SU-DHL-6 (cell line): ENCODE results near the gene SRF.
A peak's percentile ranks its signal among the peaks of the same experiment; 100 is the strongest.

ENCODE experiments used
- H2AFZ ChIP-seq: fragments of 200-600 bp; sonication (generic); 2 replicates; pipeline ENCODE4 v1.6.1; 2014; ENCODE audit warnings: low read depth, mild to moderate bottlenecking, moderate library complexity, mixed read lengths, antibody characterized with exemption, low read length; ENCODE audit not compliant: severe bottlenecking
- H3F3A ChIP-seq: fragments of 200-600 bp; shearing (Covaris generic); 2 replicates; pipeline ENCODE4 v1.6.0; 2016; ENCODE audit warnings: antibody characterized with exemption, mild to moderate bottlenecking; ENCODE audit not compliant: insufficient read depth
- H3K27ac ChIP-seq: fragments of 200-600 bp; sonication (generic); 2 replicates; pipeline ENCODE4 v1.5.1; 2016; ENCODE audit warnings: low read depth, mild to moderate bottlenecking, low read length, moderate library complexity, mixed read lengths
- H3K27me3 ChIP-seq: fragments of 200-600 bp; sonication (generic), shearing (Covaris generic); 2 replicates; pipeline ENCODE4 v1.6.0; 2014; ENCODE audit warnings: mild to moderate bottlenecking, low read length
- H3K36me3 ChIP-seq: fragments of 200-600 bp; sonication (generic); 2 replicates; pipeline ENCODE4 v1.6.1; 2014; ENCODE audit warnings: mild to moderate bottlenecking, low read length, mixed read lengths
- H3K4me2 ChIP-seq: fragments of 300-600, 200-600 bp; shearing (Covaris generic), sonication (generic); 2 replicates; pipeline ENCODE4 v1.6.0; 2014; ENCODE audit warnings: low read length, low read depth, mild to moderate bottlenecking; ENCODE audit not compliant: poor library complexity, severe bottlenecking
- H3K4me3 ChIP-seq: fragments of 200-600 bp; sonication (generic); 2 replicates; pipeline ENCODE4 v1.5.1; 2014; ENCODE audit warnings: antibody characterized with exemption, low read length, mild to moderate bottlenecking, mixed read lengths; ENCODE audit not compliant: insufficient read depth, poor library complexity, severe bottlenecking
- H3K79me2 ChIP-seq: fragments of 200-600 bp; sonication (generic); 2 replicates; pipeline ENCODE4 v1.6.1; 2014; ENCODE audit warnings: mild to moderate bottlenecking, low read length, moderate library complexity; ENCODE audit not compliant: insufficient read depth
- H3K9ac ChIP-seq: fragments of 200-600 bp; sonication (generic); 2 replicates; pipeline ENCODE4 v1.7.0; 2014; ENCODE audit warnings: mild to moderate bottlenecking, low read length
- H3K9me2 ChIP-seq: fragments of 200-600 bp; sonication (generic); replicated peaks from 2 replicates; pipeline ENCODE4 v1.6.1; 2014; ENCODE audit warnings: low read length; ENCODE audit not compliant: insufficient read depth
- H3K9me3 ChIP-seq: fragments of 200-600 bp; sonication (generic); 2 replicates; pipeline ENCODE4 v1.6.1; 2014; ENCODE audit warnings: low read length, mixed read lengths; ENCODE audit not compliant: insufficient read depth
- H4K20me1 ChIP-seq: fragments of 200-600 bp; sonication (generic); 2 replicates; pipeline ENCODE4 v1.6.1; 2014; ENCODE audit warnings: low read depth, mild to moderate bottlenecking, antibody characterized with exemption, low read length, moderate library complexity, mixed read lengths
- CTCF ChIP-seq: fragments of 200-600 bp; sonication (generic); IDR thresholded peaks from one replicate; pipeline ENCODE4 v1.5.1; 2017; ENCODE audit warnings: antibody characterized with exemption, mild to moderate bottlenecking, low read length, moderate library complexity; ENCODE audit not compliant: insufficient read depth, poor library complexity, severe bottlenecking
- EZH2phosphoT487 ChIP-seq: fragments of 200-600 bp; sonication (generic), shearing (Covaris generic); conservative IDR thresholded peaks from 2 replicates; pipeline ENCODE4 v1.6.1; 2018; ENCODE audit warnings: mild to moderate bottlenecking, antibody characterized with exemption, low read length, moderate library complexity, mixed read lengths

SRF gene

DNA sequence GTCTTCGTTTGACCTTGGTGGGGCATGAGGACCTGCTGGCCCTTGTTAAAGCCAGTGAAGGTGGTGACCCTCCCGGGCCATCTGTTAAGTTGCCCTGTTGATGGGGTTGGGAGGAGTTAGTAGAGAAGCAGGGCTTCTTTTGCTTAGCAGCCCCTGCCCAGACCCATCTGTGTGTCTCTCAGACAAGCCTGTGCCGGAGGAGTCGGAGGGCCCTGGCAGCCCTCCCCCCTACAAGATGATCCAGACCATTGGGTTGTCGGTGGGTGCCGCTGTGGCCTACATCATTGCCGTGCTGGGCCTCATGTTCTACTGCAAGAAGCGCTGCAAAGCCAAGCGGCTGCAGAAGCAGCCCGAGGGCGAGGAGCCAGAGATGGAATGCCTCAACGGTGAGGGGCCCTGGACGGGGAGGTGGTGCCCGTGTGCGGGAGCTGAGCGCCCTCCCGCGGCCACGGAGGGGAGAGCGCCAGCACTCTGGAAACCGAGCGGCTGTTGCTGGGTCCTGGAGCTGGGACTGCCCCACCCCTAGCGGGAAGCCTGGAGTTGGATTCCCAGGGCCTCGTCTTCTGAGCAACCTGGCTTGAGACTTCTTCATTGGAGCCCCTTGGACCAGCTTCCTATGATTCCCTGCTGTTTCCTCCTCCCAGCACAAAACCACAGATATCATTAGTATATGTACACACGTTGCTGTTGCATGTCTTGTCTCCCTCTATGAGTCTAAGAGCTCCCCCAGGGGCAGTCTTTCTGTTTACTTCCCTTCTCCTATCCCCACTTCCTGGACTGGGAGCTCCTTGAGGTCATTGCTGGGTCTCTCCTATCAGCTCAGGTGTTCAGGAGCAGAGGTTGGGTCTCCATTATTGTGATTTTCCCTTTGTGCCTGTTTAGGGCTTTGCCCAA lies 27.6 kb upstream of the SRF start:
- no peaks in the 10 kb centered on the region for H3K36me3 ChIP-seq
- H3K79me2 ChIP-seq: no peaks in the 10 kb centered on the region
- no peaks in the 10 kb centered on the region for H3F3A ChIP-seq
- peak overlapping the region; percentile 37 for H2AFZ ChIP-seq
- no peak overlapping the region for H3K4me3 ChIP-seq
- no peaks in the 10 kb centered on the region for H3K9me3 ChIP-seq
- H3K9ac ChIP-seq: no peak overlapping the region
- H3K27me3 ChIP-seq: no peaks in the 10 kb centered on the region
- TF ChIP-seq EZH2phosphoT487 (no peak), CTCF (peak; percentile 99)
- H3K9me2 ChIP-seq: no peaks in the 10 kb centered on the region
- H3K27ac ChIP-seq: no peak overlapping the region
- no peaks in the 10 kb centered on the region for H4K20me1 ChIP-seq
- H3K4me2 ChIP-seq: no peak overlapping the region

GRCh38 chr6:43144879-43145278 lies 26.2 kb upstream of the SRF start:
- Histone ChIP-seq H3F3A (no peaks in the 10 kb centered on the region), H3K9me3 (no peaks in the 10 kb centered on the region), H3K27me3 (no peaks in the 10 kb centered on the region), H3K27ac (no peak overlapping the region), H3K79me2 (no peaks in the 10 kb centered on the region), H3K36me3 (no peaks in the 10 kb centered on the region), H4K20me1 (no peaks in the 10 kb centered on the region), H3K4me2 (no peak overlapping the region), H3K4me3 (no peak overlapping the region), H2AFZ (no peak overlapping the region), H3K9me2 (no peaks in the 10 kb centered on the region), H3K9ac (no peak overlapping the region)
- TF ChIP-seq CTCF: no peak
- no peak for TF ChIP-seq EZH2phosphoT487

- no peaks in the 10 kb centered on the region for H3K36me3 ChIP-seq
- TF ChIP-seq EZH2phosphoT487 (no peak), CTCF (no peak)
- no peak overlapping the region for H3K9ac ChIP-seq
- no peaks in the 10 kb centered on the region for H3K9me2 ChIP-seq
- no peak overlapping the region for H3K27ac ChIP-seq
- H3K79me2 ChIP-seq: no peaks in the 10 kb centered on the region
- no peaks in the 10 kb centered on the region for H4K20me1 ChIP-seq
- H3K27me3 ChIP-seq: no peaks in the 10 kb centered on the region
- H2AFZ ChIP-seq: no peak overlapping the region
- H3K9me3 ChIP-seq: no peaks in the 10 kb centered on the region
- H3F3A ChIP-seq: no peaks in the 10 kb centered on the region
- H3K4me3 ChIP-seq: no peak overlapping the region
- H3K4me2 ChIP-seq: no peak overlapping the region
These were observed 24.8 kb upstream of the SRF start for GRCh38 chr6:43146261-43146660.
